ENCODE results near the gene RRP1.

DNA sequence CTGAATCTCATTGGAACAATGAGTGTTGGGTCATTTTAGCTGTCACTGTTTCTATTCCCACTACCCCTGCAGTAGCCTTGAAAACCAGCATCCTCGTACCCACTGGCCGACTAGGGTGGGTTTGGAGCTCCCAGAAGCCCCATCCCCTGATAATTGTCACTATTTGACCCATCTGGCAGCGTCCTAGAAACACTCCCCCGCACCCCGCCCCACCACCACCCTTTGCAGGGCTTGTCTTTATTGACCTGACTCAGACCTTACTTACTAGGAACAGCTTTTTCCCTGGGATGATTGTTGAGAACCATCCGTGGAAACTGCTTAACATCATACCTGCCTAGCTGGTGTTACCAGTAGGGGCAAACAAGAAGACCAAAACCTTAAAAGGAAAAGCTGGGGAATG, 47.2 kb downstream of the RRP1 start:
- TF ChIP-seq, protein P1, sequence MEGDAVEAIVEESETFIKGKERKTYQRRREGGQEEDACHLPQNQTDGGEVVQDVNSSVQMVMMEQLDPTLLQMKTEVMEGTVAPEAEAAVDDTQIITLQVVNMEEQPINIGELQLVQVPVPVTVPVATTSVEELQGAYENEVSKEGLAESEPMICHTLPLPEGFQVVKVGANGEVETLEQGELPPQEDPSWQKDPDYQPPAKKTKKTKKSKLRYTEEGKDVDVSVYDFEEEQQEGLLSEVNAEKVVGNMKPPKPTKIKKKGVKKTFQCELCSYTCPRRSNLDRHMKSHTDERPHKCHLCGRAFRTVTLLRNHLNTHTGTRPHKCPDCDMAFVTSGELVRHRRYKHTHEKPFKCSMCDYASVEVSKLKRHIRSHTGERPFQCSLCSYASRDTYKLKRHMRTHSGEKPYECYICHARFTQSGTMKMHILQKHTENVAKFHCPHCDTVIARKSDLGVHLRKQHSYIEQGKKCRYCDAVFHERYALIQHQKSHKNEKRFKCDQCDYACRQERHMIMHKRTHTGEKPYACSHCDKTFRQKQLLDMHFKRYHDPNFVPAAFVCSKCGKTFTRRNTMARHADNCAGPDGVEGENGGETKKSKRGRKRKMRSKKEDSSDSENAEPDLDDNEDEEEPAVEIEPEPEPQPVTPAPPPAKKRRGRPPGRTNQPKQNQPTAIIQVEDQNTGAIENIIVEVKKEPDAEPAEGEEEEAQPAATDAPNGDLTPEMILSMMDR (IDR thresholded peaks at IDR 0.05) = no peak
- TF ChIP-seq POLR2AphosphoS5 (IDR thresholded peaks at IDR 0.05) (no peak), POLR2A (IDR thresholded peaks at IDR 0.05) (no peak)
